ENCODE data around the gene TMEM203.

TMEM203 gene

GRCh38 chr9:137228968-137229896 is 23.8 kb upstream of the TMEM203 start:
- DNase-seq, result no peak

- DNase-seq, result no peak
These were observed 23.1 kb upstream of the TMEM203 start for GRCh38 chr9:137228506-137228967.

GRCh38 chr9:137227853-137228505 is 22.5 kb upstream of the TMEM203 start:
- peak; percentile 35 for DNase-seq

DNA sequence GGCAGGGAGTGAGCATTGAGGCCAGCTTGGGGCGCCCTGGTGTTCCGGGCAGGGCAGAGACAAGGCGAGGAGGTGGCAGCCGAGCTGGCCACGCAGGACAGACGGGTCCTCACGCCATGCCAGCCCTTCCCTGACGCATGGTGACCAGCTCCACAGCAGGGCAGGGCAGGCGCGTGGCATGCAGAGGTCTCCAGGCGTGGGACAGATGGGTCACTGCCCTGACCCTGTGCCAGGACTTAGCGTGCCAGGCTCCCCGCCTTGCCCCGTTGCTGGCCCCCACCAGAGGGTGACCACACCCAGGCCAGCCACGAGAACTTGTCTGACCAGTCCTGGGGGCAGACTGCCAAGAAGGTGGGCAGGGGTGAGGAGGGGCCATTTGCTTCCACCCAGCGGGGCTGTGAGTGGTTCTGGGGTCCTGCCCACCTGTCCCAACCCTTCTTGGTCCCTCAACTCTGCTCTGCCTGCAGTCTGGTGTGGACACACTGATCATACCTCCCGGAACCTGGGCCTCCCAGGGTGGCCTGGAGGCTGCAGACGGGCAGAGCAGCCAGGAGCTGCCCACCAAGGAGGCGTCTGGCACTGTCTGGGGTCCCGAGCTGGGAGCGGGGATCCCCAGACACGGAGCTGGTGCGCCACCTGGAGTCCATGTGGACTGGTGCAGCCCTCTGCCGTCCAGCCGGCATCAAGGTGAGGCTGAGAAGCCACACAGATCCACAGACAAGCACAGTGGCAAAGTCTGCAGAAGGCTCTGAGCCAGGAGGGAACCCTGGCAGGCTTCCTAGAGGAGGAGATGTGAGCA is 21.8 kb upstream of the TMEM203 start, which contains the start of gene RNF224:
Gene RNF224 (plus strand): TSS at position 449 of the 799 bp plus-strand sequence. CDS start 834 bp downstream, outside the sequence.
- DNase-seq, result peak; percentile 93

- DNase-seq, result no peak
These were observed 21.0 kb upstream of the TMEM203 start for GRCh38 chr9:137226338-137227053.

GRCh38 chr9:137225699-137226331 is 20.4 kb upstream of the TMEM203 start:
- no peak for DNase-seq

DNA sequence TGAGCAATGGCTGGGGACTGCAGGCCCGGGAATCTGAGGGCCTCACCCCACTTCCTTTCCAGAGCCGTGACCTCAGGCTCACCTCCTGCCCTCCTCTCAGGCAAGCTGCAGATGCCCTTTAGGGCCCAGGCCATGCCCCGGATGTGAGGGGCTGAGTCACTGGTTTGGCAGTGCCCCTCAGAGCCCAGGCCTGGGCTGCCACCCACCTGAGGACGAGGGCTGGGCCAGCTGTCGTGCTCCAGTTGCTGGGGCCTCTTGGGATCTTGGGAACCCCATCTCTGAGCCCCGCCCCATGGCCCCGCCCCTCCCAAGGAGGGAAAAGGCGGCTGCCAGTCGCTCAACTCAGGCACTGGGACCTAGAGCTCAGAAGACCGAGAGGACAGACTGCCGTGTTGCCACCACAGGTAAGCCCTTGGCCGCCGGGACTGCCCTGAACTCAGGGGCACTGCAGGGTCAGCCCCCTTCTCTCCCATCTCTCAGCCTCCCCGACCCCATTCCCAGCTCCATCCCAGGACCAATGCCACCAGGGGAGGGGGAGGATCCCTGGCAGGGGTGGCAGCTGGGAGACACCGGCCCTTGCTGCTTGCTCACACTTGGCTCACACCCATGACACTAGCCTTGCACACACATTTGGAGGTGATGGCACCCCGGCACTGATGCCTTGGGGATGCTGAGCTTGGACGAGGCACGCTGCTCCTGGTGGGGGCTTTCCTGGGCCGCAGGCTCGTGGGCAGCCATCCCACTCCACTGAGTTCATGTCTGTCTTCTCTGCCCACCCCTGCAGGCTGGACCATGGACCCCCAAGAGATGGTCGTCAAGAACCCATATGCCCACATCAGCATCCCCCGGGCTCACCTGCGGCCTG is 19.6 kb upstream of the TMEM203 start, which contains the start of gene CYSRT1:
Gene CYSRT1 (plus strand): TSS at position 345 of the 865 bp plus-strand sequence. CDS start 448 bp downstream, at position 793.
- peak; percentile 31 for DNase-seq

GRCh38 chr9:137223078-137223970 is 17.9 kb upstream of the TMEM203 start:
- DNase-seq, result peak; percentile 99

- DNase-seq, result no peak
These were observed 17.0 kb upstream of the TMEM203 start, which contains the start of gene RNF208 for GRCh38 chr9:137222190-137223077. Gene RNF208, minus strand, starts transcription at chr9:137222240. Its CDS starts 1,028 bp downstream, at chr9:137221212.

DNA sequence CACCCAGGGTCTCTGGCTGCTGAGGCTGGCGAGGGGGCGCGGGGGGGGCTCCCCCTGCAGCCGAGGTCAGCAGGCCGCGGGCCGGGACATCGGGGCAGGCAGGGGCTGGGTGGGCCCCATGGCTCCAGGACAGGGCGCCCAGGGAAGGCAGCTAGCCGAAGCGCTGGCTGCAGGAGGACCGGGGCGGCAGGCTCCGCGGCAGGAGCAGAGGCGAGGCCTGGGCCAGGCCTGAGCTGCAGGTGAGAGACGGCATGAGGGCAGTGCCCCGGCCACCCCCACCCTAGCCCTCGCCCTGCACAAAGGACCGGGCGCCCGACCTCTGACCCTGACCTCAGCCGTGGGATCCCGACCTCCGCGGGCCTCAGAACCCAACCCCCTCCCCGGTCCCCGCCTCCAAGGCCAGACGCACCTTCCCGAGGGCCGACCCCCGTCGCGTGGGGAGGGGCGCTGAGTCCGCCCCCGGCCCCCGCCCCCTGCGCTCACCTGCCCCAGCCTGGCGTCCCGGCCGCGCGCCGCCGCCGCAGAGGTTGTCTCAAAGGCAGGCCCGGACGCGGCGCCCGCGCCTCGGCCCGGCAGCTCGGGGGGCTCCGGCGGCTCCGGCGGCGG is 16.2 kb upstream of the TMEM203 start:
- no peak for DNase-seq

DNA sequence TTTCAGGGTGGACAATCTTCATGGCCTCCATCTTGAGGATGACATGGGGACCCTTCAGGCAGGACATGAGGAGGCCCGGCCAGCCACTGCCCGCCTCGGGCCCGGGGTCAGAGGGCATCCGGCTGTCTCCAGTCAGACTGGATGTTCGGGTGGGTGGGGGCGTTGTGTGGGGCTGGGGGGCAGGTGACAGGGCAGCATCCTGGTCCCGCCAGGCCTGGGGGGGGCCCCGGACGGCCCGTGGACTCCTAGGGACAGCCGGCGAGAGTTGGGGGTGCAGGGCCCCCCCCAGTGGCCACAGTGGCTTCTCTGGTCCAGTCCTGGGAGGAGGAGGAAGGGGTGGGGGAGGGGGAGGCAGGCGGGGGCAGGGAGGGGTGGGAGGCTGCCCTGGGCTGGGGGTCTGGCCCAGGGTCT is 15.7 kb upstream of the TMEM203 start:
- DNase-seq, result no peak

DNA sequence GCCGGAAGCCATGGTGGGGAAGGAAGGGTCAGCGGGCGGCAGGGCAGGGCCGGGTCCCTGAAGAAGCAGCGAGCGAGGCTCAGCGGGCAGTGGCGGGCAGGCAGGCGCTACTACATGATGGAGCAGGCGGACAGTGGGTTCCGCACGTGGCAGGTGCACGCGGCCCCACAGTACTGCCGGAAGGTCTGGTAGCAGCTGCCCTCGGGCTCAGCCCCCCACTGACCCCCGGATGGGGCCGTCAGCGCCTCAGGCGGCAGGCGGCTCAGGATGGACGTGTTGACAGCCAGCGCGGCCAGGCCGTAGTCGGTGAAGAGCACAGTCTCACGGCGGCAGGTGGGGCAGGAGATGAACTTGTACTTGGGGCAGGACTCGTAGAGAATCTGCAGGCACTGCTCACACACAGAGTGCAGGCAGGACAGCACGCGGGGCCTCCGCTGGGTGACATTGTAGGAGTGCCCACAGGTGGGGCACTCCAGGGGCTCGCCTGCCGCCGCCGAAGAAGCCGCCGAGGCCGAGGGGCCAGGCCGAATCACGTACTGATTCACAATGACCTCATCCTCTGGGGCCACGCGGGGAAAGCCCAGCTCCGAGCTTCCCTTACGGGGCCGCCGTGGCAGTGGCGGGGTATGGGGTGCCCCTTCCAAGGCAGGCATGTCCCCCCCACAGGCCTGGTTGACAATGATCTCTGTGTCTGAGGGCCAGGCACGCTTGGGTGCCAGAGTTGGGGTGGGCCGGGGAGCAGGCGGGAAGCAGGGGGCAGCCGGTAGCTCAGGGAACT is 15.1 kb upstream of the TMEM203 start:
- no peak for DNase-seq

DNA sequence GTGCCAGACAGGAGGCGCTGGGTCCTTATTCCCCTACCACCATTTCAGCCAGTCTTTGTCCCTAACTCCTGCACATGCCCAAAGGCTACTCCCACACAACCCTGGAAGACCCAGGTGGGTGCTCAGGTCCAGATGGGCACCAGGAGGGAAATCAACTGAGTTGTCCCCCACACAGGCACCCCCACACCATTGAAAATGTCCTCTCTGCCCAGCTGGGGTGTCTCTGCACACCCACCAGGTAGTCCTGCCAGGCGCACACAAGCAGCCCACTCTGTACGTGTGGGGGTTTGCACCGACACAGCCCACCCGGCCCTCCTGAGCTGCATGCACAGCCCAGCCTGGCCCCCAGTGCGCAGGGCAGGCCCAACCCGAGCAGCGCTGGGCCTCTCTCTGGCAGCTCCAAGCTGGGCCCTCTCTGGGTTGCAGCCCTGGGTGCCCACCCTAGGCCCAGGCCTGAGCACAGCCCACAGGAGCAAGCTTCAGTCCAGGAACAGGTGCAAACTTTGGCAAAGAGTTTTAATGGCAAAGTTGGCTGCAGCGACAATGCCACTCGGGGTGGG is 14.4 kb upstream of the TMEM203 start:
- DNase-seq, result no peak

- peak; percentile 89 for DNase-seq
These were observed 13.4 kb upstream of the TMEM203 start for GRCh38 chr9:137218754-137219271.

DNA sequence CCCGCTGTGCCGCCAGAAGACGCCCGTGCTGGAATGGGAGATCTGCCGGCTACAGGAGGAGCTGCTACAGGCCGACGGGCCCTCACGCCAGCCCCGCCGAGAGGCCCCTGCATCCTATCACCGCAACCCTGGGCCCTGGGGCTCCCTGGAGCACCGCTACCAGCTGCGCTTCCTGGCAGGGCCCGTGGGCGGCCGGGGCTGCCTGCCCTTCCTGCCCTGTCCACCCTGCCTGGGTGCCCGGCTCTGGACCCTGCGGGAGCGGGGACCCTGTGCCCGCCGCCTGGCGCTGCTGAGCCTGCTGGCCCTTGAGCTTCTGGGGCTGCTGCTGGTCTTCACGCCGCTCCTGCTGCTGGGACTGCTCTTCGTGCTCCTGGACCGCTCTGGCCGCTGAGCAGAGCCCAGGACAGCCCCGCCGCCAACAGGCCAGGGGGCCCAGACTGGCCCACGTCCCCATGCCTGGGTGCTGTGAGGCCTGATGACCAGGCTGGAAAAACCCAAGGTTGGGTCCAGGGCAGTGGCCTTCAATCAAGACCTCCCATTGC is 12.8 kb upstream of the TMEM203 start:
- DNase-seq, result no peak

Data from hematopoietic multipotent progenitor cell treated with erythropoietin and hydrocortisone succinate and interleukin-3 and kit ligand, for 6 days (in vitro differentiated cells).